HepG2 (cell line): ENCODE data around the gene TRIM31. TPM values are rescaled to one million over a fixed set of nuclear protein-coding genes. Genes with fewer than 3 reads are reported as not detected.
A peak's percentile ranks its signal among the peaks of the same experiment; 100 is the strongest.

Source experiments
- ATF3 ChIP-seq: sonication (generic); formaldehyde crosslinking; IDR thresholded peaks from 2 replicates; pipeline ENCODE4 v1.4.0; 2020; ENCODE audit warnings: missing genetic modification reagents
- CAMTA2 ChIP-seq: sonication (generic); formaldehyde crosslinking; IDR thresholded peaks from 2 replicates; pipeline ENCODE4 v1.4.0; 2020; ENCODE audit warnings: mild to moderate bottlenecking, missing genetic modification reagents, borderline replicate concordance
- CHD4 ChIP-seq: fragments of 200-600 bp; sonication (generic); IDR thresholded peaks from 2 replicates; pipeline ENCODE4 v1.7.0; 2017; ENCODE audit warnings: mild to moderate bottlenecking, low read length, borderline replicate concordance
- ELF4 ChIP-seq: sonication (generic); formaldehyde crosslinking; IDR thresholded peaks from 2 replicates; pipeline ENCODE4 v1.5.0; 2020; ENCODE audit warnings: missing genetic modification reagents, mild to moderate bottlenecking, moderate library complexity, borderline replicate concordance
- HES4 ChIP-seq: sonication (generic); formaldehyde crosslinking; IDR thresholded peaks from 2 replicates; pipeline ENCODE4 v1.9.0; 2021; ENCODE audit warnings: mild to moderate bottlenecking, missing genetic modification reagents, borderline replicate concordance
- KLF16 ChIP-seq, 2 experiments: sonication (generic) in 1 of 2; formaldehyde crosslinking in 1 of 2; IDR thresholded peaks; 2 replicates each; pipeline versions ENCODE4 v1.6.1 to v1.8.0; 2016 to 2023; ENCODE audit warnings: missing genetic modification reagents in 2 of 2, missing compliant biosample characterization in 1 of 2
- MATR3 ChIP-seq: sonication (generic); formaldehyde crosslinking; IDR thresholded peaks from 2 replicates; pipeline ENCODE4 v1.4.0; 2020; ENCODE audit warnings: missing genetic modification reagents
- MBD4 ChIP-seq: IDR thresholded peaks from 2 replicates; pipeline ENCODE4 v1.6.1; 2012; ENCODE audit warnings: low read length, inconsistent platforms, borderline replicate concordance
- MTF2 ChIP-seq: sonication (generic); formaldehyde crosslinking; IDR thresholded peaks from 2 replicates; pipeline ENCODE4 v1.5.0; 2020; ENCODE audit warnings: missing genetic modification reagents, borderline replicate concordance
- NFKB2 ChIP-seq: sonication (generic); formaldehyde crosslinking; IDR thresholded peaks from 2 replicates; pipeline ENCODE4 v1.4.0; 2020; ENCODE audit warnings: missing genetic modification reagents, borderline replicate concordance
- SRSF1 ChIP-seq: fragments of 200-400 bp; formaldehyde crosslinking; optimal IDR thresholded peaks from 2 replicates; pipeline ENCODE3; 2017; ENCODE audit warnings: mild to moderate bottlenecking, low read depth, low read length, moderate library complexity
- YEATS4 ChIP-seq: sonication (generic); formaldehyde crosslinking; IDR thresholded peaks from 2 replicates; pipeline ENCODE4 v1.4.0; 2020; ENCODE audit warnings: missing genetic modification reagents, borderline replicate concordance
- ZNF20 ChIP-seq: sonication (generic); formaldehyde crosslinking; IDR thresholded peaks from 2 replicates; pipeline ENCODE4 v1.4.0; 2020; ENCODE audit warnings: mild to moderate bottlenecking, moderate library complexity, missing genetic modification reagents
- ZNF292 ChIP-seq: sonication (generic); formaldehyde crosslinking; IDR thresholded peaks from 2 replicates; pipeline ENCODE4 v1.8.1; 2022; ENCODE audit warnings: mild to moderate bottlenecking, low read depth, missing genetic modification reagents, borderline replicate concordance
- ZNF3 ChIP-seq: IDR thresholded peaks from 2 replicates; pipeline ENCODE4 v1.7.0; 2017; ENCODE audit warnings: inconsistent platforms
- ZNF30 ChIP-seq: sonication (generic); formaldehyde crosslinking; IDR thresholded peaks from 2 replicates; pipeline ENCODE4 v1.5.0; 2020; ENCODE audit warnings: mild to moderate bottlenecking, missing genetic modification reagents
- ZNF550 ChIP-seq: sonication (generic); formaldehyde crosslinking; IDR thresholded peaks from 2 replicates; pipeline ENCODE4 v1.4.0; 2020; ENCODE audit warnings: mild to moderate bottlenecking, missing genetic modification reagents, borderline replicate concordance
- ZNF644 ChIP-seq: IDR thresholded peaks from 2 replicates; pipeline ENCODE4 v1.6.1; 2016; ENCODE audit warnings: low read depth
- ZNF670 ChIP-seq: sonication (generic); formaldehyde crosslinking; IDR thresholded peaks from 2 replicates; pipeline ENCODE4 v1.8.0; 2022; ENCODE audit warnings: mild to moderate bottlenecking, missing genetic modification reagents, borderline replicate concordance
- ZUFSP ChIP-seq: sonication (generic); formaldehyde crosslinking; IDR thresholded peaks from 2 replicates; pipeline ENCODE4 v1.9.0; 2021; ENCODE audit warnings: missing genetic modification reagents, mild to moderate bottlenecking, borderline replicate concordance
- polyA plus RNA-seq, 8 experiments: library from polyadenylated mRNA; depleted of rRNA in 3 of 8; stranded (reverse) in 7 of 8; unstranded in 1 of 8; fragments of >200 nt; fragmentation: Illumina TruSeq in 4 of 8; extraction: Trizol in 4 of 8; gene quantifications; 2 replicates each; pipeline versions ENCODE4 v1.2.1 to v1.2.3, GENCODE V29; 2011 to 2016; ENCODE audit warnings: low read depth in 4 of 8, missing spikeins in 1 of 8, mixed read lengths in 1 of 8; ENCODE audit not compliant: insufficient read depth in 1 of 8
- total RNA-seq, 5 experiments: library from RNA; depleted of rRNA; stranded (reverse); fragments of >200 nt; fragmentation: Illumina TruSeq; extraction: Trizol; gene quantifications; 2 replicates each; pipeline ENCODE4 v1.2.3, GENCODE V29; 2016; ENCODE audit warnings: low read depth in 1 of 5
- TF ChIP-seq, protein P1 (sequence below): sonication (generic); formaldehyde crosslinking; IDR thresholded peaks from 2 replicates; pipeline ENCODE4 v1.4.0; 2020; ENCODE audit warnings: missing genetic modification reagents, borderline replicate concordance

Gene TRIM31
- total and polyA plus RNA-seq, 2 of the 13 experiments (the other 11 are each of a cell fraction or from before 2014, with no cell fraction given): 0.13 to 0.51 TPM

DNA sequence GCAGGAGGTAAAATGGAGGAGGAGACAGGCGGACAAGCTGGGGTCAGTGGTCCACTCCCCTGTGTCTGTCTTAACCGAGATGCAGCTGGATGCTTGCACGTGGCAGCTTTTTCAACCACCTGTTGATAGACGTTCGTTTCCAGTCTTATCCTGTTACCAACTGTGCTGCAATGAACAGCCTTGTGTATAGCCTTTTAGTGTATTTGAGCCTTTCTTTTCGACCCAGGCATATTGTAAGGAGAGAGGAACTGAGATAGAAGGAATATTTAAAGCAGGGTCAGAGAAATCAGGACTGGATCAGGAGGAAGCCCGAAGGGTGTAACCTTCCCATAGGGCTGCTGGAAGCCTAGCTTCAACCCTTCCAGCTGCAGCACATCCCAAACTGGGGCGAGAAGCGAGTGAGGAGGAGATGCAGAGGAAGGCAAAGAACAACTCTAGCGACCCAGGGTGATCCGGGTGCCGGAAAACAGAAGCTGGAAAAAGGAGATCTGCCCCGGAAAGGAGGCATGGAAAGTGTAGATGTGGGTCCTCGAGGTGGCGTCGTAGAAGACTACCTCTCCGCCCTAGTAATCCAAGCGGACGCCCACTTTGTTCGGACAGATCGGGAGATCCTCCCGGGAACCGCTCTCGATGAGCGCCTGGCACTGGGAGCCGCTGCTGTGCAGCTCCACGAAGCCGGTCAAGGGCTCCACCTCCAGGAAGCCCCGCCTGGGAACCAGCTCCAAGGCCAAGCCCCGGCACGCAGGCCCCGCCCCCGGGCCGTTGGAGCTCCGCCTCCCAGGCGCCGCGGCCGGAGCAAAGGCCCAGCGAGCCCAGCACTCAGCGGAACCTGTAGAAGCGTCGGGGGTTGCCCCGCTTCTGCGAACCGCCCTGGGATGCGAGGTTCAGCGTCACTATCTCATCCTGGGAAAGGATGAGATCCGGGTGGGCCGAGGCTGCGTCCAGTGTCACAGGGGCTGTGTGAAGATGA lies 11.2 kb downstream of the TRIM31 start (continued):
- TF ChIP-seq ZUFSP (CRISPR knock-in tag): no peak
- TF ChIP-seq MTF2 (CRISPR knock-in tag): peak; percentile 25; the same call in 1 of the 2 replicates
- peak; percentile 35; the same call in 1 of the 2 replicates for TF ChIP-seq ZNF550 (CRISPR knock-in tag)
- TF ChIP-seq, protein P1, sequence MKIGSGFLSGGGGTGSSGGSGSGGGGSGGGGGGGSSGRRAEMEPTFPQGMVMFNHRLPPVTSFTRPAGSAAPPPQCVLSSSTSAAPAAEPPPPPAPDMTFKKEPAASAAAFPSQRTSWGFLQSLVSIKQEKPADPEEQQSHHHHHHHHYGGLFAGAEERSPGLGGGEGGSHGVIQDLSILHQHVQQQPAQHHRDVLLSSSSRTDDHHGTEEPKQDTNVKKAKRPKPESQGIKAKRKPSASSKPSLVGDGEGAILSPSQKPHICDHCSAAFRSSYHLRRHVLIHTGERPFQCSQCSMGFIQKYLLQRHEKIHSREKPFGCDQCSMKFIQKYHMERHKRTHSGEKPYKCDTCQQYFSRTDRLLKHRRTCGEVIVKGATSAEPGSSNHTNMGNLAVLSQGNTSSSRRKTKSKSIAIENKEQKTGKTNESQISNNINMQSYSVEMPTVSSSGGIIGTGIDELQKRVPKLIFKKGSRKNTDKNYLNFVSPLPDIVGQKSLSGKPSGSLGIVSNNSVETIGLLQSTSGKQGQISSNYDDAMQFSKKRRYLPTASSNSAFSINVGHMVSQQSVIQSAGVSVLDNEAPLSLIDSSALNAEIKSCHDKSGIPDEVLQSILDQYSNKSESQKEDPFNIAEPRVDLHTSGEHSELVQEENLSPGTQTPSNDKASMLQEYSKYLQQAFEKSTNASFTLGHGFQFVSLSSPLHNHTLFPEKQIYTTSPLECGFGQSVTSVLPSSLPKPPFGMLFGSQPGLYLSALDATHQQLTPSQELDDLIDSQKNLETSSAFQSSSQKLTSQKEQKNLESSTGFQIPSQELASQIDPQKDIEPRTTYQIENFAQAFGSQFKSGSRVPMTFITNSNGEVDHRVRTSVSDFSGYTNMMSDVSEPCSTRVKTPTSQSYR: no peak
- TF ChIP-seq NFKB2 (CRISPR knock-in tag): peak; percentile 68; the same call in 1 of the 2 replicates
- peak; percentile 75; the same call in 1 of the 2 replicates for TF ChIP-seq YEATS4 (CRISPR knock-in tag)
- no peak for TF ChIP-seq MATR3 (CRISPR knock-in tag)
- TF ChIP-seq SRSF1: no peak
- no peak for TF ChIP-seq CHD4
- no peak for TF ChIP-seq ZNF30
- TF ChIP-seq KLF16 (CRISPR knock-in tag; IDR thresholded peaks at IDR 0.05): peak in 1 of 2 experiments; percentile 81; a peak in 1 of 4 replicates
- TF ChIP-seq ZNF670 (CRISPR knock-in tag): no peak
- no peak for TF ChIP-seq ZNF3
- TF ChIP-seq ZNF20 (CRISPR knock-in tag): peak; percentile 82; the same call in 1 of the 2 replicates
- TF ChIP-seq ZNF644: 0 out of 2 replicates have a peak, but pooled peaks have one; percentile 6
- TF ChIP-seq ELF4 (CRISPR knock-in tag): no peak
- TF ChIP-seq MBD4: no peak
- no peak; the same call in 1 of the 2 replicates for TF ChIP-seq ZNF292 (CRISPR knock-in tag)
- peak; percentile 87; the same call in 1 of the 2 replicates for TF ChIP-seq CAMTA2 (CRISPR knock-in tag)
- no peak for TF ChIP-seq HES4 (CRISPR knock-in tag)
- TF ChIP-seq ATF3 (CRISPR knock-in tag): no peak; the same call in 1 of the 2 replicates
